Measurements from ENCODE around the gene IGFBP6. TPM values are rescaled to one million over a fixed set of nuclear protein-coding genes. Genes with fewer than 3 reads are reported as not detected.

The IGFBP6 gene
- total and polyA plus RNA-seq, 9 of the 15 experiments (the other 6 are each of a cell fraction or from before 2014, with no cell fraction given): 0.15 to 1.4 (median 0.54) TPM

GRCh38 chr12:53051058-53051880, 46.2 kb upstream of the IGFBP6 start (continued):
- no peak for TF ChIP-seq ZNF507 (tag; conservative IDR thresholded peaks at IDR 0.05)
- TF ChIP-seq RBBP5 (IDR thresholded peaks at IDR 0.05; ENCODE audit: borderline replicate concordance, insufficient read depth, low read length, poor library complexity, severe bottlenecking): peak; percentile 21
- TF ChIP-seq ZNF232 (CRISPR knock-in tag; IDR thresholded peaks at IDR 0.05): no peak
- no peak for TF ChIP-seq NR2C2 (CRISPR knock-in tag; IDR thresholded peaks at IDR 0.05)
- TF ChIP-seq NR2C2 (tag; IDR thresholded peaks at IDR 0.05): peak; percentile 39; the same call in 1 of the 2 replicates
- TF ChIP-seq CTCFL (IDR thresholded peaks at IDR 0.05; ENCODE audit: borderline replicate concordance, insufficient read depth, low read depth, low read length, poor library complexity, severe bottlenecking): peak; percentile 4
- peak; percentile 27 to 68; a peak in 1 of 4 replicates for TF ChIP-seq MNT (conservative IDR thresholded peaks at IDR 0.05)
- peak; percentile 81 for TF ChIP-seq BHLHE40 (IDR thresholded peaks at IDR 0.05; ENCODE audit: low read length)
- TF ChIP-seq ZZZ3 (IDR thresholded peaks at IDR 0.05): no peak
- no peak for TF ChIP-seq ZNF830 (CRISPR knock-in tag; IDR thresholded peaks at IDR 0.05)
- TF ChIP-seq THAP7 (CRISPR knock-in tag; IDR thresholded peaks at IDR 0.05): no peak
- TF ChIP-seq SMARCA4 (IDR thresholded peaks at IDR 0.05): no peak
- no peak for TF ChIP-seq PKNOX1 (IDR thresholded peaks at IDR 0.05)
- peak; percentile 44 for TF ChIP-seq EGR1 (conservative IDR thresholded peaks at IDR 0.05)
- no peak for TF ChIP-seq SFPQ (IDR thresholded peaks at IDR 0.05; ENCODE audit: low read depth, low read length)
- no peak for TF ChIP-seq ZBTB12 (CRISPR knock-in tag; IDR thresholded peaks at IDR 0.05)
- TF ChIP-seq ZNF511 (CRISPR knock-in tag; IDR thresholded peaks at IDR 0.05): no peak
